Peyer's patch (tissue), 4 donors: Measurements from ENCODE around the gene PARG. TPM values are rescaled to one million over a fixed set of nuclear protein-coding genes. Genes with fewer than 3 reads are reported as not detected.
"Not testable (repeated sequence)": the region's sequence is repeated elsewhere in the genome, so short reads cannot be mapped to it uniquely, and the experiment has no call there.

Experiments used
- DNase-seq, 3 donors: peaks; one replicate each; pipeline ENCODE4 v3.0.0-alpha.2; 2017 to 2019
- H3K27ac ChIP-seq, 4 donors: fragments of 200-600 bp; sonication (generic); one replicate each; pipeline ENCODE4 v1.5.1; 2016 to 2019
- H3K27me3 ChIP-seq, 2 donors: fragments of 200-600 bp; sonication (generic); one replicate each; pipeline ENCODE4 v1.5.1; 2019
- H3K36me3 ChIP-seq, 3 donors: fragments of 200-600 bp; sonication (generic); one replicate each; pipeline ENCODE4 v1.5.1; 2016 to 2019
- H3K4me1 ChIP-seq, 4 donors: fragments of 200-600 bp; sonication (generic); one replicate each; pipeline ENCODE4 v1.5.1; 2016 to 2019
- H3K4me3 ChIP-seq, 4 donors: fragments of 200-600 bp; sonication (generic); 1 replicate in 3 of 4; 2 replicates in 1 of 4; pipeline ENCODE4 v1.5.1; 2016 to 2019; ENCODE audit warnings: mild to moderate bottlenecking in 1 of 4
- H3K9me3 ChIP-seq, 4 donors: fragments of 200-600 bp; sonication (generic); one replicate each; pipeline ENCODE4 v1.5.1; 2016 to 2019; ENCODE audit warnings: mild to moderate bottlenecking in 1 of 4
- POLR2A ChIP-seq, 2 donors: fragments of 450-650 bp; IDR thresholded peaks; one replicate each; pipeline ENCODE4 v1.5.1; 2017; ENCODE audit warnings: antibody characterized with exemption in 2 of 2, mild to moderate bottlenecking in 2 of 2, moderate library complexity in 2 of 2
- total RNA-seq, 4 donors: library from RNA; depleted of rRNA; stranded (reverse); fragments of >200 nt; gene quantifications; one replicate each; pipeline ENCODE4 v1.1.0, GENCODE V29; 2016
- TF ChIP-seq, protein P1 (sequence below), 6 experiments: fragments of 450-650 bp in 4 of 6; fragments of 200-600 bp in 2 of 6; sonication (generic) in 1 of 6; IDR thresholded peaks; one replicate each; pipeline ENCODE4 v1.5.1; 2017 to 2019; ENCODE audit warnings: antibody characterized with exemption in 6 of 6, mild to moderate bottlenecking in 3 of 6, moderate library complexity in 1 of 6

The PARG gene
- total RNA-seq, 4 donors from 2014 or later, result 21.0 to 77.6 (median 41.8) TPM

DNA sequence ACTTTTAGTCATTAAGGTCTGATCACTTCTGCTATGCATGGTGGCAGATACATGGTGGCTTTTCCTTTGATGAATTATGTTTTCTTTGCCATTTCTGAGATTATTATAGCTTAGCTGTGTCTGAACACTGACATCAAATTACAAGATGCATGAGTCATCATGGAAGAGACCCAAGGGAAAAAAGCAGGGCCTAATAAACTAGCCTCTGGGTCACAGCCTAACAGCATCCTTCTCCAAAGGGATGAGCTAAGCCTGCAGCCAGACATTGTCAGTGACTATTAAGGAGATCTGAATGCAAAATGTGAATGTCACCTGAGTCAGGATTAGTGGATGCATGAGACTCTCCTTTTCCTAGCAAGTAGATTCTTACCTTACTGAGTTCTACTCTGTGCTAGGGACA, 160.6 kb downstream of the PARG start:
- no peaks in the 10 kb centered on the region for H3K27me3 ChIP-seq
- TF ChIP-seq, protein P1, sequence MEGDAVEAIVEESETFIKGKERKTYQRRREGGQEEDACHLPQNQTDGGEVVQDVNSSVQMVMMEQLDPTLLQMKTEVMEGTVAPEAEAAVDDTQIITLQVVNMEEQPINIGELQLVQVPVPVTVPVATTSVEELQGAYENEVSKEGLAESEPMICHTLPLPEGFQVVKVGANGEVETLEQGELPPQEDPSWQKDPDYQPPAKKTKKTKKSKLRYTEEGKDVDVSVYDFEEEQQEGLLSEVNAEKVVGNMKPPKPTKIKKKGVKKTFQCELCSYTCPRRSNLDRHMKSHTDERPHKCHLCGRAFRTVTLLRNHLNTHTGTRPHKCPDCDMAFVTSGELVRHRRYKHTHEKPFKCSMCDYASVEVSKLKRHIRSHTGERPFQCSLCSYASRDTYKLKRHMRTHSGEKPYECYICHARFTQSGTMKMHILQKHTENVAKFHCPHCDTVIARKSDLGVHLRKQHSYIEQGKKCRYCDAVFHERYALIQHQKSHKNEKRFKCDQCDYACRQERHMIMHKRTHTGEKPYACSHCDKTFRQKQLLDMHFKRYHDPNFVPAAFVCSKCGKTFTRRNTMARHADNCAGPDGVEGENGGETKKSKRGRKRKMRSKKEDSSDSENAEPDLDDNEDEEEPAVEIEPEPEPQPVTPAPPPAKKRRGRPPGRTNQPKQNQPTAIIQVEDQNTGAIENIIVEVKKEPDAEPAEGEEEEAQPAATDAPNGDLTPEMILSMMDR (IDR thresholded peaks at IDR 0.05), result no peak
- TF ChIP-seq POLR2A (IDR thresholded peaks at IDR 0.05), result no peak
- H3K27ac ChIP-seq, result no peak overlapping the region
- no peak for DNase-seq
- H3K4me1 ChIP-seq, result no peaks in the 10 kb centered on the region
- H3K4me3 ChIP-seq, result no peak overlapping the region
- H3K36me3 ChIP-seq, result no peaks in the 10 kb centered on the region
- no peaks in the 10 kb centered on the region for H3K9me3 ChIP-seq

DNA sequence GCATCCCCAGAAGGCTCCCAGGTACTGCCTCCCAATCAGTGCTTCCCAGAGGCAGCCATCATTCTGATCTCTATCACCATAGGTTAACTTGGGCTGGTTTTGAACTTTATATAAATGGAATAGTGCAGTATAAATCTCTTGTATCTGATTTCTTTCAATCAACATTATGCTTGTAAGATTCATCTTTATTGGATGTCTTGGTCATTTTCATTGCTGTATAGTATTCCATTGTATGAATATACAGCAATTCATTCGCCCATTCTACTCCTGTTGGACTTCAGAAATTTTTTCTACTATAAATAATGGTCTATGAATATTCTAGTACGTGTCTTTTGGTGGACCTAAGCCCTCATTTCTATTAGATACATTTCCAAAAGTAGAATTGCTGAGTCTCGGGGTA, 163.6 kb downstream of the PARG start:
- H3K27ac ChIP-seq, result no peak overlapping the region
- H3K4me1 ChIP-seq, result no peaks in the 10 kb centered on the region
- no peak for TF ChIP-seq POLR2A (IDR thresholded peaks at IDR 0.05)
- TF ChIP-seq, protein P1 (IDR thresholded peaks at IDR 0.05), result no peak
- H3K4me3 ChIP-seq, result no peak overlapping the region
- H3K27me3 ChIP-seq, result no peaks in the 10 kb centered on the region
- no peaks in the 10 kb centered on the region for H3K36me3 ChIP-seq
- H3K9me3 ChIP-seq, result no peaks in the 10 kb centered on the region
- DNase-seq, result no peak

DNA sequence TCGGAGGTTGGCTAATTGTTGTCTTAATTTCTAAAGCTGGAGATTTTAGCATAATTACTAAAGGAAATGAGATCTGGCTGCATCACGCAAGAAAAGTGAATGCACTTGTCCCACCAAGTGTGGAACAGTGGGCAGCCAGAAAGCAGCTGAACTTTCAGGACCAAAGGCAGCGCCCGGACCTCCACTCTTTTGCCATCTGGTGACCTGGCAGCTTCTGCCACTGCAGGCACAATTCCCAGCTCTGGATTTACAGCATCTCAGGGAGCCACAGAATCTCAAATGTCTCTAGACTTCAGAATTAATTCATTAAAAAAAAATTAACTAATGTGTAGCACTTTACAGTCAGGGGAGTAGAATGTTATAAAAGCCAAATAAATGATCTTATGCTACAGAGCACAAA, 165.0 kb downstream of the PARG start:
- Histone ChIP-seq H3K36me3 (no peaks in the 10 kb centered on the region), H3K27me3 (no peaks in the 10 kb centered on the region), H3K4me1 (no peaks in the 10 kb centered on the region), H3K4me3 (no peak overlapping the region), H3K27ac (no peak overlapping the region), H3K9me3 (no peaks in the 10 kb centered on the region)
- DNase-seq, result no peak
- TF ChIP-seq POLR2A (IDR thresholded peaks at IDR 0.05), result no peak
- TF ChIP-seq, protein P1 (IDR thresholded peaks at IDR 0.05), result no peak

DNA sequence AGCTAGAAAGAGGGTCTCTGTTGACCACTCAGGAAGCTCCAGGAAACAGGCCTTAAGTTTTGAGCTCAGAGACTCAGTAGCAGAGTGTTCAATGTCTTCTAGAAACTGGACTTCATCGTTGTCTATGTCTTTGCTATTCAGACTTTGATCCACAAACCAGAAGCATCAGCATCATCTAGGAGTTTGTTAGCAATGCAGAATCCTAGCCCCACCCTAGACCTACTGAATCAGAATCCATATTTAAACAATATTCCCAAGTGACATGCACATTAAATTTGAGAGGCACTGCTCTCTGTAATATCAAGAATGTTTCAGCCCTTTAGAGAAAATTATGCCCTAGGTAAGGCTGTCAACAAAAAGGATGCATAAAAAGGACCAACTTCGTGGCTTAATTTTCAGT, 166.8 kb downstream of the PARG start:
- Histone ChIP-seq H3K9me3 (no peaks in the 10 kb centered on the region), H3K36me3 (no peaks in the 10 kb centered on the region), H3K4me3 (no peak overlapping the region), H3K4me1 (no peaks in the 10 kb centered on the region), H3K27ac (no peak overlapping the region), H3K27me3 (no peaks in the 10 kb centered on the region)
- DNase-seq, result no peak
- no peak for TF ChIP-seq POLR2A (IDR thresholded peaks at IDR 0.05)
- TF ChIP-seq, protein P1 (IDR thresholded peaks at IDR 0.05), result no peak

DNA sequence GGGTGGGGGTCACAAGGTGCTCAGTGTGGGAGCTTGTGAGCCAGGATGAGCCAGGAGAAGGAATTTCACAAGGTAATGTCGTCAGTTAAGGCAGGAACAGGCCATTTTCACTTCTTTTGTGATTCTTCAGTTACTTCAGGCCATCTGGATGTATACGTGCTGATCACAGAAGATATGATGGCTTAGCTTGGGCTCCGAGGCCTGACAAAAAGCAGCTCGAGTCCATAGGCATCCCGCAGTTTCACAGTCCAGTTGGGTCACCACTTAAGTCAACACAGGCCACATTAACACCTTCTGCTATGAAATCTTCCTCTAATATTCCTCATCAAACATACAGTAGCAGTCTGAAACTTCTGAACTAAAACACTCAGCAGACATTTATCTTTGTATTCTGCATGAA, 168.9 kb downstream of the PARG start:
- not testable (repeated sequence) for H3K4me3 ChIP-seq, H3K4me1 ChIP-seq, H3K27ac ChIP-seq, H3K9me3 ChIP-seq, H3K36me3 ChIP-seq, DNase-seq, H3K27me3 ChIP-seq

DNA sequence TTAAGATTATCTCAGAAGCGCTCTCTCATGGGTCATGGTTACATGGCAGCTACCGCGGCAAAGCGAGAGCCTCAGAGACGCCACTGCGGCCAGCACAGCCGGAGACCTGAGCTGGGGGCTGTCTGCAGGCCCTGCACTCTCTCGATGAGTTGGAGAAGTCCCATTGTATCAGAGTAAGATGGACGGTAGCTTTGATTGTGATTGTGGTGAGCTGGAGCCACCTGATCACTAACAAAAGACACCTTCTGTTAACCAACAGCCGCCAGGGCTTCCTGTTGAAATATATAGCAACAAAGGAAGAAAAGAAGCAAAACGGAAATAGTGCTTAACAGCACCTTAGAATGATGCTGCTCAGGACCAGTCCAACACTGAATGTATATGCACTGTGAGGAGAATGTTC, 170.8 kb downstream of the PARG start:
- not testable (repeated sequence) for H3K36me3 ChIP-seq, DNase-seq, H3K9me3 ChIP-seq, H3K4me1 ChIP-seq, H3K27ac ChIP-seq, H3K27me3 ChIP-seq, H3K4me3 ChIP-seq

DNA sequence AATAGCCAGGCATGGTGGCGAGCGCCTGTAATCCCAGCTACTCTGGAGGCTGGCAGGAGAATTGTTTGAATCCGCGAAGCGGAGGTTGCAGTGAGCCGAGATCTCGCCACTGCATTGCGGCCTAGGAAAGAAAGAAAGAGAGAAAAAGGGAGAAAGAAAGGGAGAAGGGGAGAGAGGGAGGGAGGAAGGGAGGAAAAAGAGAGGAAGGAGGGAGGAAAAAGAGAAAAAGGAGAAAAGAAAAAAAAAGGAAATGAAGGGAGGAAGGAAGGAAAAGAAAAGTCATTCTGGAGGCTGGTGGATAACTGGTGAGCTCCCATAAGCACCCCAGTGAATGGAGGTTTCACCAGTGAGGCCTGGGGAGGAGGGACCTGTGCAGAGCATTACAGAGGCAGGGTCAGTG, 172.1 kb downstream of the PARG start:
- Histone ChIP-seq H3K4me3 (no peak overlapping the region), H3K4me1 (no peaks in the 10 kb centered on the region), H3K27me3 (peaks cover 0 to 6% of the 10 kb centered on the region in 2 donors), H3K36me3 (no peaks in the 10 kb centered on the region), H3K9me3 (peaks cover 0 to 3% (median 0%) of the 10 kb centered on the region in 4 donors), H3K27ac (no peak overlapping the region)
- TF ChIP-seq, protein P1 (IDR thresholded peaks at IDR 0.05), result no peak
- DNase-seq, result no peak
